ENCODE results near the gene JARID2. TPM values are rescaled to one million over a fixed set of nuclear protein-coding genes. Genes with fewer than 3 reads are reported as not detected.
A peak's percentile ranks its signal among the peaks of the same experiment; 100 is the strongest.

The JARID2 gene
- total and polyA plus RNA-seq, 9 of the 15 experiments (the other 6 are each of a cell fraction or from before 2014, with no cell fraction given): 5.0 to 29.0 (median 15.6) TPM

GRCh38 chr6:15396808-15397207, 150.9 kb downstream of the JARID2 start (continued):
- no peak for TF ChIP-seq TOE1 (IDR thresholded peaks at IDR 0.05; ENCODE audit: borderline replicate concordance)
- no peak for TF ChIP-seq TOE1 (CRISPR knock-in tag; IDR thresholded peaks at IDR 0.05; ENCODE audit: borderline replicate concordance, low read depth)

- Histone ChIP-seq H3K4me1 (replicated peaks in 1 of 2; ENCODE audit: control insufficient read depth in 2 of 2, insufficient read depth in 2 of 2, low read length in 2 of 2) (peaks cover 7 to 54% of the 10 kb centered on the region in 2 experiments; a peak in 4 of 5 replicates), H3K9ac (ENCODE audit: insufficient read depth in 1 of 2, low read depth in 2 of 2, low read length in 2 of 2) (no peak overlapping the region), H4K20me1 (replicated peaks; ENCODE audit: control insufficient read depth, insufficient read depth, low read length) (peaks cover 33% of the 10 kb centered on the region), H3K4me3 (no peak overlapping the region), H3K36me3 (ENCODE audit: control insufficient read depth, insufficient read depth, low read length) (no peaks in the 10 kb centered on the region), H3K27me3 (ENCODE audit: control insufficient read depth in 2 of 2, insufficient read depth in 2 of 2, low read length in 2 of 2) (no peaks in the 10 kb centered on the region), H3K9me3 (replicated peaks; ENCODE audit: control insufficient read depth, insufficient read depth, low read depth, low read length) (no peaks in the 10 kb centered on the region), H3K9me1 (ENCODE audit: control insufficient read depth, insufficient read depth, low read length) (no peaks in the 10 kb centered on the region), H3K79me2 (ENCODE audit: control insufficient read depth, insufficient read depth, low read length) (peaks cover 95% of the 10 kb centered on the region), H2AFZ (ENCODE audit: low read depth, low read length) (no peak overlapping the region), H3K4me2 (ENCODE audit: insufficient read depth, low read length) (peak overlapping the region; percentile 15; the same call in 1 of the 2 replicates), H3K27ac (ENCODE audit: extremely low read depth, low read depth, low read length) (no peak overlapping the region)
- BruUV-seq (replicated peaks): no TSS peak
- ATAC-seq: no peak
- CTCF ChIA-PET (ENCODE audit: low intra/inter-chr PET ratio): no interaction called here
- in situ Hi-C loops (cut with MboI): no loop called here
- no peak for DNase-seq (ENCODE audit: extremely low read depth in 1 of 4, low spot score in 3 of 4)
- 42% methylated on average over 8 of the region's 8 CpGs for WGBS (ENCODE audit: insufficient coverage, low coverage, missing lambda C conversion rate)
- FAIRE-seq: no peak
- POLR2A ChIA-PET: interaction anchor here (0.6 to 2.6 kb wide), 4 partner anchors 10 to 69 kb away, joined by 3 to 12 read pairs (median 7); no protein-coding TSS in a partner anchor
- intact Hi-C loops (cut with micrococcal nuclease): loop anchor here (10.0 kb wide), 2 partner anchors 534 to 594 kb away; no protein-coding TSS in a partner anchor
- TF ChIP-seq PBX2 (CRISPR knock-in tag; IDR thresholded peaks at IDR 0.05; ENCODE audit: low read depth) (no peak), PBX2 (tag; conservative IDR thresholded peaks at IDR 0.05; ENCODE audit: low read depth) (0 out of 2 replicates have a peak, but pooled peaks have one; percentile 9), NR2C2 (CRISPR knock-in tag; IDR thresholded peaks at IDR 0.05) (no peak), NR2C2 (tag; IDR thresholded peaks at IDR 0.05) (0 out of 2 replicates have a peak, but pooled peaks have one; percentile 22), FOXJ3 (CRISPR knock-in tag; IDR thresholded peaks at IDR 0.05) (no peak), RBBP5 (IDR thresholded peaks at IDR 0.05; ENCODE audit: borderline replicate concordance, insufficient read depth, low read length, poor library complexity, severe bottlenecking) (peak; percentile 35), PRDM10 (IDR thresholded peaks at IDR 0.05; ENCODE audit: partially characterized antibody) (no peak), TAF9B (IDR thresholded peaks at IDR 0.05; ENCODE audit: partially characterized antibody) (no peak), MEIS2 (IDR thresholded peaks at IDR 0.05; ENCODE audit: partially characterized antibody) (peak; percentile 24), PKNOX1 (IDR thresholded peaks at IDR 0.05) (peak; percentile 85)
Observed at GRCh38 chr6:15398633-15399275, 152.9 kb downstream of the JARID2 start.

Data from K562 (cell line).